Smooth muscle cell of the brain vasculature (primary cell): ENCODE measurements around the gene OR2W3.

ENCODE experiments used
- DNase-seq: peaks from one replicate; pipeline ENCODE4 v3.0.0-alpha.2; 2012; ENCODE audit warnings: low read depth, low spot score

Gene OR2W3

DNA sequence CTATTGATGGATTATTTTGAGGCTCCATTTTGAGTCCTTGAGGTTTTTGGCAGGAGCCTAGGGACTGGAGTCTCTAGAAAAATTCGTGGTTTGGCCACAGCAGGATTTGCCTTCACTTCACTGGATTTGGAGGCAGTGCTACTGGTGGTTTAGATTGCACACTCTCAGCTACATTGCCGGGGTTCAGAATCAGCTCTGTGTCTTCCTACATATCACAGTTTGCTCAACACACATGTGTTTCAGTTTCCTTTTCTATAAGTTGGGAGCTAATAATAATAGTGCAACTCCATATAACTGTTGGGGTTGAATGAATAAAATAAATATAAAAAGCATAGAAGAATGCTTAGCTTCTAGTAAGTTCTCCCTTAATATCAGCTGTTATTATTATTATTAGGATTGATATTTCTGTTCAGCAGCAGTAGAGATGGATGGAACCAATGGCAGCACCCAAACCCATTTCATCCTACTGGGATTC lies at the start of gene OR2W3:
Gene OR2W3 (plus strand): TSS at position 425 of the 475 bp plus-strand sequence. CDS start 0 bp downstream, at position 425.
- DNase-seq = no peak

- no peak for DNase-seq
These were observed 49.7 kb upstream of the OR2W3 start for GRCh38 chr1:247845693-247846017.

DNA sequence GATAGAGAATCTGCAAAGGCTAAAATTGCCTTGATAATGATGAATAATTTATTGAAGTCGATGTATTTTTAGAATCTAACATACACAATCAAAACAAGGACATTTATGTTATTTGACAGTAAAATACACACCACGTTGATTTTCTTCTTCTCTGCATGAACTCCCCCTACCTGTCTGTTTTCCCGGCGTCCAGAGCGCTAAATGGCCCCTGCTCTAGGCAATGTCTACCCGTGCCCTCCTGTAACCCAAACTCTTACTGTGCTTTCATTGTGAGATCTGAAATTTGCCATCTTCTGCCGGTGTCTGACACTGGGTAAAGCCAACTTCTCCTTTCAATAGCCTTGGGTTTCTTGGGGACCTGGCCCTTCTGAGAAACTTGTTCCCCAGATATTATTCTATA lies 47.0 kb upstream of the OR2W3 start:
- DNase-seq = no peak

GRCh38 chr1:247849616-247850015 lies 45.8 kb upstream of the OR2W3 start:
- DNase-seq = no peak

- no peak for DNase-seq
These were observed 40.4 kb upstream of the OR2W3 start for GRCh38 chr1:247854899-247855545.

- no peak for DNase-seq
These were observed 39.5 kb upstream of the OR2W3 start for GRCh38 chr1:247855911-247856310.

DNA sequence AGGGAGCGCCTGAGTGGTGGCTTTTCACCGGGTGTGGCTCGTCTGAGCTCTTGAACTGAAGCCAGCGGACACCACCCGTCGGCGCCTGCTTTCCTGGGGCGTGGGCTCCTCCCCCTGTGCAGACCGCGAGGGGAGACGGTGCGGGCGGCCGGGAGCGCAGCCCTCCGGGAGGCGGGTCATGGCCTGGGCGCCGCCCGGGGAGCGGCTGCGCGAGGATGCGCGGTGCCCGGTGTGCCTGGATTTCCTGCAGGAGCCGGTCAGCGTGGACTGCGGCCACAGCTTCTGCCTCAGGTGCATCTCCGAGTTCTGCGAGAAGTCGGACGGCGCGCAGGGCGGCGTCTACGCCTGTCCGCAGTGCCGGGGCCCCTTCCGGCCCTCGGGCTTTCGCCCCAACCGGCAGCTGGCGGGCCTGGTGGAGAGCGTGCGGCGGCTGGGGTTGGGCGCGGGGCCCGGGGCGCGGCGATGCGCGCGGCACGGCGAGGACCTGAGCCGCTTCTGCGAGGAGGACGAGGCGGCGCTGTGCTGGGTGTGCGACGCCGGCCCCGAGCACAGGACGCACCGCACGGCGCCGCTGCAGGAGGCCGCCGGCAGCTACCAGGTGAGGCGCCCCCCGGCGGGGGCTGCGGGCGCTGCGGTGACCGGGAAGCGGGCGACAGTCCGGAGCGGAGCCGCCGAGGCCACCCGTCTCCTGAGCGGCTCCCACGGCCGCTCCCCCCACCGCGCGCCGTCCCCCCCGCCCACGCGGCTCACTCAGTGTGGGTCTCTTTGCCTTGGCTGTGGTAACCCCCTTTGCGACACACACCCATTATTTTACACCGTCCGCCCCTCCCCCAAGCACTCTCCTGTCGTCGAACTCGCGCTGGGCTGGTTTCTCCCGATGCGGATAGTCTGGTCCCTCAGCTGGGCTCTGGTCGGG lies 38.1 kb upstream of the OR2W3 start, which contains the start of gene TRIM58:
Gene TRIM58 (plus strand): TSS at position 119 of the 916 bp plus-strand sequence. CDS start 60 bp downstream, at position 179.
- DNase-seq = no peak

GRCh38 chr1:247857985-247858619 lies 37.3 kb upstream of the OR2W3 start:
- DNase-seq = no peak

GRCh38 chr1:247862756-247863155 lies 32.6 kb upstream of the OR2W3 start:
- DNase-seq = no peak

DNA sequence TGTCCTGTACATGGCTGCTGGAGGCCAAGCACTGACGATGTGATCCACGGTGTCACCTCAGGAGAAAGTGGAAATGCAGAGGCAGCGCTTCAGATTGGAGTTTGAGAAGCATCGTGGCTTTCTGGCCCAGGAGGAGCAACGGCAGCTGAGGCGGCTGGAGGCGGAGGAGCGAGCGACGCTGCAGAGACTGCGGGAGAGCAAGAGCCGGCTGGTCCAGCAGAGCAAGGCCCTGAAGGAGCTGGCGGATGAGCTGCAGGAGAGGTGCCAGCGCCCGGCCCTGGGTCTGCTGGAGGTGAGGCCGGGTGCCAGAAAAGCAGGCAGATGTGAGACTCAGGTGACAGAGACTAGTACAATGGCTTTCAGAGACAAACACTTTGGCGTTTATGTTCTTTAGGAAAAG lies 30.7 kb upstream of the OR2W3 start:
- DNase-seq = no peak

- no peak for DNase-seq
These were observed 30.0 kb upstream of the OR2W3 start for GRCh38 chr1:247865416-247865815.

DNA sequence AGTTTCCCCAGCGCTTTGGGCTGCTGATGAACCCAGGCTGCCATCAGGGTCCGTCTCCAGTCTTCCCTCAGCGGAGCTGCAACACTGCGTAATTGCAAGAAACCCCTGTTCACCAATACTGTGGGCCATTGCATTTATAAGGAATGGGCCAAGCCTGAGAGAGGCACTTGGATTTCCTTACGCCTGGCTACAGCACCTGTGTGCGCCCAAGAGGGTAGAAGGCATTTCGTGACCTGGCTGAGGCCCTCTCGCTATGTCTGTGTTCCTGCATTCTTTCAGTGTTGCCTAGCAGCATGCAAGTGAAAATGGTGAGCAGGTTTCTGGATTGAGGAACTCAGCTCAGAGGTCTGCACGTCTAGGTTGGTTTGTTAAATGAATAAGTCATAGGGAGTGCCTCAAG lies 12.0 kb upstream of the OR2W3 start:
- no peak for DNase-seq

- DNase-seq = no peak
These were observed 10.5 kb upstream of the OR2W3 start for GRCh38 chr1:247884797-247885413.

DNA sequence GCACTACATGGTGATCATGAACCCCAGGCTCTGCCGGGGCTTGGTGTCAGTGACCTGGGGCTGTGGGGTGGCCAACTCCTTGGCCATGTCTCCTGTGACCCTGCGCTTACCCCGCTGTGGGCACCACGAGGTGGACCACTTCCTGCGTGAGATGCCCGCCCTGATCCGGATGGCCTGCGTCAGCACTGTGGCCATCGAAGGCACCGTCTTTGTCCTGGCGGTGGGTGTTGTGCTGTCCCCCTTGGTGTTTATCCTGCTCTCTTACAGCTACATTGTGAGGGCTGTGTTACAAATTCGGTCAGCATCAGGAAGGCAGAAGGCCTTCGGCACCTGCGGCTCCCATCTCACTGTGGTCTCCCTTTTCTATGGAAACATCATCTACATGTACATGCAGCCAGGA lies 589 bp downstream of the OR2W3 start:
- DNase-seq = no peak

DNA sequence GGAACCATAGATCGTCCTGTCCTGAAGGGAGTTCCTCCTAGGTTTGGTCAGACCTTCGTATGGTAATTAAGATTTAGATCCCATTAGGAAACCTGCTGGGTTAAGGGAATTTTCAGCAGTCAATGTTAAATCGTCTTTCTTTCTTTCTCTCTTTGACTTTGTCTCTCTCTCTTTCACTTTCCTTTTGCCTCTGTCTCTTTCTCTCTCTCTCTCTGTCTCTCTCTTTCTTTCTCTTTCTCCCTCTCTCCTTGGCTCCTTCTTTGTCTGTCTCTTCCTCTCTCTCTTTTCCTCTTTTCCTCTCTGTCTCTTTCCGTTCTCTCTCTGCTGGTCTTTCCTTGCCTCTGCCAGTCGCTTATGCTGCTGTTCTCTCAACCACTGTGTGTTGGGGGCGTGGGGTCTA lies 8.7 kb downstream of the OR2W3 start:
- DNase-seq = no peak

GRCh38 chr1:247905181-247905580 lies 9.8 kb downstream of the OR2W3 start:
- DNase-seq = no peak

- no peak for DNase-seq
These were observed 10.6 kb downstream of the OR2W3 start for GRCh38 chr1:247905910-247906503.

DNA sequence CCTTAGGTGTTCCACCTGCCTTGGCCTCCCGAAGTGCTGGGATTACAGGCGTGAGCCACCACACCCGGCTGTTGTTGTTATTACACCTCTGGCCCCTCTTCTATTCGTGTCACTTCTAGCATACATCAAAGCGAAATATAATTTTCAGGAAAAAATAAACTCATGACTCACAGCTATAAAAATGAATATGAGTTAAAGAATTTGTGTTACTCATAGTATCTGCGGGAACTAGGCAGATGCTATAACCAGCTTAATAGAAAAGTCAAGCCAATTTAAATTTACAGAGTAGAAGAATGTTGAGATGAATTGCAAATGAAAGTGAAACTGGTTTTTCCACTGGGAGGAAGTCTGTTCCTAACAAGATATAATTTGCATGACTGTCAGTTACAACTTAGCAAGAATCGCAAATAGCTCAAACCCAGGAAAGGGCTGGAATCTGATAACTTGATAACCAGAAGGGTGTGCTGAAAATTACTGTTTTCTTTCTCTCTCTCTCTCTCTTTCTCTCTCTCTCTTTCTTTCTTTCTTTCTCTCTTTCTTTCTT lies 11.2 kb downstream of the OR2W3 start:
- no peak for DNase-seq

- DNase-seq = no peak
These were observed 13.4 kb downstream of the OR2W3 start for GRCh38 chr1:247908766-247909165.

DNA sequence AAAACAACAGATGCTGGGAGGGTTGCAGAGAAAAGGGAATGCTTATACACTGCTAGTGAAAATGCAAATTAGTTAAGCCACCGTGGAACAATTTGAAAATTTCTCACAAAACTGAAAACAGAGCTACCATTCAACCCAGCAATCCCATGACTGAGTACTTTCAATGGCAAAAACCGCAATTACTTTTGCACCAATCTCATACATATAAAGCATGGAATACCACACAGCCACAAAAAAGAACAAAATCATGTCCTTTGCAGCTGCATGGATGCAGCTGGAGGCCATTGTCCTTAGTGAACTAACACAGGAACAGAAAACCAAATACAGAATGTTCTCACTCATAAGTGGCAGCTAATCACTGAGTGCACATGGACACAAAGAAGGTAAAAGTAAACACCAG lies 18.4 kb downstream of the OR2W3 start:
- no peak for DNase-seq

GRCh38 chr1:247914941-247915662 lies 19.7 kb downstream of the OR2W3 start:
- DNase-seq = no peak
